SKM-1 treated with dmso at 0.1 percent for 144 hours (cell line): Measurements from ENCODE around the gene CENPC.
"Not testable (repeated sequence)": the region's sequence is repeated elsewhere in the genome, so short reads cannot be mapped to it uniquely, and the experiment has no call there.

Experiments
- DNase-seq: peaks from one replicate; lab custom pipeline; 2025; ENCODE audit not compliant: unreplicated experiment; lab: John Stamatoyannopoulos, UW

Gene CENPC

GRCh38 chr4:67470871-67471270 lies 74.4 kb downstream of the CENPC start:
- DNase-seq = no peak

GRCh38 chr4:67468830-67469229 lies 76.5 kb downstream of the CENPC start:
- no peak for DNase-seq

- DNase-seq = no peak
Observed at GRCh38 chr4:67466751-67467150, 78.6 kb downstream of the CENPC start.

GRCh38 chr4:67465763-67466052 lies 79.6 kb downstream of the CENPC start:
- DNase-seq = no peak

GRCh38 chr4:67465032-67465762 lies 80.1 kb downstream of the CENPC start:
- DNase-seq = no peak

- no peak for DNase-seq
Observed at GRCh38 chr4:67460574-67460973, 84.7 kb downstream of the CENPC start.

- no peak for DNase-seq
Observed at GRCh38 chr4:67459164-67459563, 86.1 kb downstream of the CENPC start.

GRCh38 chr4:67456577-67457196 lies 88.6 kb downstream of the CENPC start:
- no peak for DNase-seq

- not testable (repeated sequence) for DNase-seq
Observed at GRCh38 chr4:67452846-67453205, 92.5 kb downstream of the CENPC start.

- DNase-seq = no peak
Observed at GRCh38 chr4:67452100-67452845, 93.0 kb downstream of the CENPC start.

GRCh38 chr4:67451464-67451863 lies 93.8 kb downstream of the CENPC start:
- no peak for DNase-seq

GRCh38 chr4:67448621-67449020 lies 96.7 kb downstream of the CENPC start:
- DNase-seq = no peak

GRCh38 chr4:67447873-67448272 lies 97.4 kb downstream of the CENPC start:
- DNase-seq = no peak

GRCh38 chr4:67446811-67447210 lies 98.5 kb downstream of the CENPC start:
- DNase-seq = no peak

- DNase-seq = not testable (repeated sequence)
Observed at GRCh38 chr4:67445881-67446280, 99.4 kb downstream of the CENPC start.

- no peak for DNase-seq
Observed at GRCh38 chr4:67438975-67439374, 106.3 kb downstream of the CENPC start.

GRCh38 chr4:67437974-67438713 lies 107.2 kb downstream of the CENPC start:
- DNase-seq = no peak

GRCh38 chr4:67436742-67437141 lies 108.6 kb downstream of the CENPC start:
- DNase-seq = no peak

- no peak for DNase-seq
Observed at GRCh38 chr4:67430989-67431388, 114.3 kb downstream of the CENPC start.

- DNase-seq = no peak
Observed at GRCh38 chr4:67428819-67429218, 116.5 kb downstream of the CENPC start.
